Neural crest cell (in vitro differentiated cells): ENCODE results near the gene TEX48. TPM values are rescaled to one million over a fixed set of nuclear protein-coding genes. Genes with fewer than 3 reads are reported as not detected.

Experiments used
- DNase-seq: peaks from one replicate; pipeline ENCODE4 v3.0.0; 2021; ENCODE audit warnings: low read depth, mixed read lengths, low spot score
- H3K27ac Mint-ChIP-seq: one replicate; pipeline ENCODE4 v1.8.0; 2021; ENCODE audit warnings: mild to moderate bottlenecking, mixed read lengths; ENCODE audit not compliant: unreplicated experiment
- H3K27me3 Mint-ChIP-seq: 2 replicates; pipeline ENCODE4 v1.8.0; 2021; ENCODE audit warnings: low read depth, mild to moderate bottlenecking, mixed read lengths
- H3K36me3 Mint-ChIP-seq: 2 replicates; pipeline ENCODE4 v1.8.0; 2021; ENCODE audit warnings: low read depth, mild to moderate bottlenecking, mixed read lengths
- H3K4me1 Mint-ChIP-seq: 2 replicates; pipeline ENCODE4 v1.8.0; 2021; ENCODE audit warnings: mixed read lengths
- H3K4me3 Mint-ChIP-seq: one replicate; pipeline ENCODE4 v1.8.0; 2021; ENCODE audit warnings: mild to moderate bottlenecking, mixed read lengths
- H3K9me3 Mint-ChIP-seq: 2 replicates; pipeline ENCODE4 v1.8.0; 2021; ENCODE audit warnings: mixed read lengths
- CTCF ChIP-seq: fragments of 200-600 bp; sonication (generic); conservative IDR thresholded peaks from 2 replicates; pipeline ENCODE4 v1.5.0; 2021; ENCODE audit warnings: antibody characterized with exemption, mild to moderate bottlenecking
- long read RNA-seq: library from polyadenylated mRNA; unstranded; transcript quantifications from one replicate; pipeline ENCODE4 v2.0.0, GENCODE V29; 2020
- total RNA-seq: library from RNA; stranded (reverse); gene quantifications from 2 replicates; pipeline ENCODE4 v1.2.1, GENCODE V29; 2021

The TEX48 gene
- not detected in 2 replicates for total RNA-seq
- long read RNA-seq = 0 reads

- H3K36me3 Mint-ChIP-seq = no peaks in the 10 kb centered on the region
- peak; percentile 67 for TF ChIP-seq CTCF
- H3K4me1 Mint-ChIP-seq = no peaks in the 10 kb centered on the region
- peak; percentile 65 for DNase-seq
- no peak within 1 kb of the TSS for H3K4me3 Mint-ChIP-seq
- H3K27me3 Mint-ChIP-seq = peaks cover 3% of the 10 kb centered on the region
- H3K9me3 Mint-ChIP-seq = peaks cover 4% of the 10 kb centered on the region
- no peak within 1 kb of the TSS for H3K27ac Mint-ChIP-seq
Measured at GRCh38 chr9:114681594-114682332, at the start of gene TEX48. Gene TEX48, minus strand, starts transcription at chr9:114682192. Its CDS starts 10,469 bp downstream, at chr9:114671723.

- Mint-ChIP-seq H3K36me3 (no peaks in the 10 kb centered on the region), H3K4me1 (no peaks in the 10 kb centered on the region), H3K9me3 (no peaks in the 10 kb centered on the region), H3K27me3 (no peaks in the 10 kb centered on the region), H3K4me3 (no peak overlapping the region), H3K27ac (no peak overlapping the region)
- TF ChIP-seq CTCF = no peak
- no peak for DNase-seq
Measured at GRCh38 chr9:114731701-114732100, 49.7 kb upstream of the TEX48 start.

GRCh38 chr9:114729706-114730105 is 47.7 kb upstream of the TEX48 start:
- no peak for TF ChIP-seq CTCF
- no peaks in the 10 kb centered on the region for H3K4me1 Mint-ChIP-seq
- no peak overlapping the region for H3K4me3 Mint-ChIP-seq
- DNase-seq = no peak
- H3K27me3 Mint-ChIP-seq = peaks cover 5% of the 10 kb centered on the region
- no peak overlapping the region for H3K27ac Mint-ChIP-seq
- H3K9me3 Mint-ChIP-seq = no peaks in the 10 kb centered on the region
- H3K36me3 Mint-ChIP-seq = no peaks in the 10 kb centered on the region

- no peak for TF ChIP-seq CTCF
- no peaks in the 10 kb centered on the region for H3K36me3 Mint-ChIP-seq
- H3K27ac Mint-ChIP-seq = no peak overlapping the region
- H3K4me3 Mint-ChIP-seq = no peak overlapping the region
- DNase-seq = no peak
- H3K4me1 Mint-ChIP-seq = peaks cover 6% of the 10 kb centered on the region
- H3K9me3 Mint-ChIP-seq = no peaks in the 10 kb centered on the region
- H3K27me3 Mint-ChIP-seq = peaks cover 30% of the 10 kb centered on the region
Measured at GRCh38 chr9:114725930-114726329, 43.9 kb upstream of the TEX48 start.

GRCh38 chr9:114724744-114725143 is 42.8 kb upstream of the TEX48 start:
- Mint-ChIP-seq H3K9me3 (no peaks in the 10 kb centered on the region), H3K36me3 (no peaks in the 10 kb centered on the region), H3K27me3 (peaks cover 35% of the 10 kb centered on the region), H3K4me3 (no peak overlapping the region), H3K4me1 (peaks cover 6% of the 10 kb centered on the region), H3K27ac (no peak overlapping the region)
- DNase-seq = no peak
- no peak for TF ChIP-seq CTCF
